ENCODE data around the gene ANKRD61.
"Not testable (repeated sequence)": the region's sequence is repeated elsewhere in the genome, so short reads cannot be mapped to it uniquely, and the experiment has no call there.

Gene ANKRD61

DNA sequence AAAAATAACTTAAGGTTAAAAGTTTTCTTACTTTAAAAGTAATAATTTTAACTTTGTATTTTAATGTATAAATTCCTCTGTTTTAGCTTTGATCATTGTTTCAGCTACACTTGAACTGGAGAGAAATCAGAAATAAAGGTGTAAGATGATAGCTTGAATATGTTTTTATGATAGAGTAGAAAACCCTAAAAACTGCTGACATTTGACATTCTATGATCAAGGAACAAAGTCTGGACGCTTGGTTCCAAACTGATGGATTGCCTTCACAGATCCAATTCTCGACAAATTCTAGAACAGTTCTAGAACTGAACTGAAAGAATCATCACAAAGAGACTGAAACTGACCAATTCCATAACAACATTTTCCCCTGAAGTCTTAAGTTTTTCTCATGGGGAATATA lies at the start of gene ANKRD61:
TSS of gene ANKRD61 (plus strand) at position 389 of the 400 bp plus-strand sequence. CDS start at position 389, 0 bp downstream.
- DNase-seq (ENCODE audit: insufficient read length, low spot score) = no peak
- no peak for TF ChIP-seq POLR2A (IDR thresholded peaks at IDR 0.05; ENCODE audit: low read depth, low read length)
- FAIRE-seq = no peak

DNA sequence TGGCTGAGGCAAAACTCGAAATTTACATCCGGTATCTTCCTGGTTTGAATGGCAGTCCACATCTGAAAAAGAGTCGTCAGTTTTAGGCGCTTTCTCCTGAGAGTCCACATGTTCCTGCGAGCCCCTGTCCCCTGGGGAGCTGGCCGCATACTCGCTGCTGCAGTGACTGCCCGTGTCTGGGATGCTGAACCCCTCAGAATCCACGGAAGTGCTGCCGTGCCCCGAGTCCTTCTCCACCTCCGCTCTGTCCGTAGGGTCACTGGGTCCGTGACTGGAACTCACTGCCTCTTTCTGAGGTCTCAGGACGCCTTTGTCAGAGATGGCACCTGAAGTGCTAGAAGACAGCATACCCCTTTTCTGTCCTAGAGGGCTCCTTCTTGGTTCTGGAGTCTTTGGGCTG lies 44.1 kb upstream of the ANKRD61 start:
- not testable (repeated sequence) for FAIRE-seq; DNase-seq (ENCODE audit: insufficient read length, low spot score)

DNA sequence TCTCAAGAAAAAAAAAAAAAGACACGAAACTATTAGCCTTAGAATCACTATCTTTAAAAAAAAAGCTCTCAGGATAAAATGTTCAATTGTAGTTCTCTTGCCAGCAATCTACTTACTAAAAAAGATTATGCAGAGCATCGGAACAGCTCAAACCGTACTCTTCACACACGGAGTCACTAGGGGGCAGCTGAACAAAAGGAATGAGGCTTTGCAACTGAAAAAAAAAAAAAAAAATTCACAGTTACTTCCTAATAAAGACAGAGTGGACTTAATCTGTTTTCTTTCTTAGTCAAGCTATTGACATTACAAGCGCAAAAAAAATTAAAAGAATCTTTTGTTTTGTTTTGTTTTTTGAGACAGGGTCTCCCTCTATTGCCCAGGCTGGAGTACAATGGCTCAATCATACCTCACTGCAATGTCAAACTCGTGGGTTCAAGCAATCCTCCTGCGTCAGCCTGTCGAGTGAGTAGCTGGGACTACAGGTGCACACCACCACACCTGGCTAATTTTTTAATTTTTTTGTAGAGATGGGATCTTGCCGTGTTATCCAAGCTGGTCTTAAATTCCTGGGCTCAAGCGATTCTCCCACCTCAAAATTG lies 33.9 kb upstream of the ANKRD61 start:
- FAIRE-seq (no peak), DNase-seq (ENCODE audit: insufficient read length, low spot score) (peak; percentile 47)
- TF ChIP-seq POLR2A (IDR thresholded peaks at IDR 0.05; ENCODE audit: low read depth, low read length) = no peak

GRCh38 chr7:6007386-6007785 lies 23.8 kb upstream of the ANKRD61 start:
- DNase-seq (ENCODE audit: insufficient read length, low spot score) (no peak), FAIRE-seq (no peak)
- no peak for TF ChIP-seq POLR2A (IDR thresholded peaks at IDR 0.05; ENCODE audit: low read depth, low read length)

DNA sequence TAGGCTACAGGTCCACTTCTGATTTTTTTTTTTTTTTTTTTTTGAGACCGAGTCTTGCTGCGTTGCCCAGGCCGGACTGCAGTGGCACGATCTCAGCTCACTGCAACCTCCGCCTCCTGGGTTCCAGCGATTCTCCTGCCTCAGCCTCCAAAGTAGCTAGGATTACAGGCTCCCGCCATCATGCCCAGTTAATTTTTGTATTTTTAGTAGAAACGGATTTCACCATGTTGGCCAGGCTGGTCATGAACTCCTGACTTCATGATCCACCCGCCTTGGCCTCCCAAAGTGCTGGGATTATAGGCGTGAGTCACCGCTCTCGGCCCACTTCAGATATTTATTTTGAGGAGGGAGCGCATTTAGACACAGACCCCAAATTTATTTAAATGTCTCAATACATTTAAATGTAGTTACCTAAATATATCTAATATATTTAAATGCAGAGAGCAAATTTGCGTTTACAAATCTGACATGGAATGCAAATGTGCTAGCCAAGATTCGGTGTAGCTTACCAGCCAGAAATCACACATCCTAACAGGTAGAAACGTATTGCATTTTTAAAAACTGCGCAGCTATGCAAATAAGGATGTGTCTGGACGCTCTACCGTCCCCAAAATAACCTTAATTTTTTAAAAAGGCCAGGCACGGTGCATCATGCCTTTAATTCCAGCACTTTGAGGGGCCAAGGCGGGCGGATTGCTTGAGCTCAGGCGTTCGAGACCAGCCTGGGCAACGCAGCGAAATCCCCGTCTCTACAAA lies 23.2 kb upstream of the ANKRD61 start:
- not testable (repeated sequence) for FAIRE-seq; DNase-seq (ENCODE audit: insufficient read length, low spot score)

DNA sequence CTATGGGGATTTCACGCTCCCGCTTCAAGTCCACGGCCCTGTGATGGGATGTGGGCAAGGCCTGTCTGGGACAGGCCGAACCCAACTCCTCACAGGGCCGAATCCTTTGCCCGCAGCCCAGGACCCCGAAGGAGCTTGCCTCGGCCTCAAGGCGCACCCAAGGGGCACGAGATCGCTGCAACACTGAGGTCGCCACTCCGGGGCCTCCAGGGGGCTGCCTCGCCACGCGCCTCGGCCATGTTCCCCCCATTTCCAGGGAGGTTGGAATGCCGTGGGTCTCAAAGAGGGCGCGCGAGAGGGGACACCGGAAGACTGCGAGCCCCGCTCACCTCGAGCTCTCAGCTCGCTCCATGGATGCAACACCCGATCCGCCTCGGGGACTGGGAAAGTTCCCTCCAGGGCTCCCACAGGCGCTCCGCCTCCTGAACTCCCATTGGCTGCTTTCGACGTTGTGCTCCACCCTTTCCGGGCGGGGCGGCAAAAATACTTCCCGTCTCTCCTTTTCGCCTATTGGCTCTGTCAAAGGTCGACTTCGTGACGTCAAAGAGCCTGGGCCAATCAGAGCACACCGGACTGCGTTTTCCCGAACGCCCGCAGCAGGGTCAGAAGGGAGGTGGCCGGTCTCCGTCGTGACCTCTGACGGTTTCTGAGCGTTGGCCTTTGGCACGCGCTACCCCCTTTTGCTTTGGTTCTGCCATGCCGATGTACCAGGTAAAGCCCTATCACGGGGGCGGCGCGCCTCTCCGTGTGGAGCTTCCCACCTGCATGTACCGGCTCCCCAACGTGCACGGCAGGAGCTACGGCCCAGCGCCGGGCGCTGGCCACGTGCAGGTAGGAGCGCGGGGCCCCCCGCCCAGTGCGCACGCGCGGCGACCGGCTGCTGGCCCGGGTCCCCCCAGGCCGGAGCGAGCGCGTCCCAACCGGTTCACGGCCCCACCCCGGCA lies 22.2 kb upstream of the ANKRD61 start, which contains the start of the genes AIMP2 and PMS2:
TSS of gene AIMP2 (plus strand) at position 605 of the 944 bp plus-strand sequence. CDS start at position 697, 92 bp downstream.
TSS of gene PMS2 (minus strand) at position 382 of the 944 bp plus-strand sequence. CDS start at position 352, 30 bp downstream.
- peak; percentile 88 for TF ChIP-seq POLR2A (IDR thresholded peaks at IDR 0.05; ENCODE audit: low read depth, low read length)
- DNase-seq (ENCODE audit: insufficient read length, low spot score) (peak; percentile 97), FAIRE-seq (peak; percentile 87)

GRCh38 chr7:6010370-6010769 lies 20.8 kb upstream of the ANKRD61 start:
- FAIRE-seq; DNase-seq (ENCODE audit: insufficient read length, low spot score): not testable (repeated sequence)

DNA sequence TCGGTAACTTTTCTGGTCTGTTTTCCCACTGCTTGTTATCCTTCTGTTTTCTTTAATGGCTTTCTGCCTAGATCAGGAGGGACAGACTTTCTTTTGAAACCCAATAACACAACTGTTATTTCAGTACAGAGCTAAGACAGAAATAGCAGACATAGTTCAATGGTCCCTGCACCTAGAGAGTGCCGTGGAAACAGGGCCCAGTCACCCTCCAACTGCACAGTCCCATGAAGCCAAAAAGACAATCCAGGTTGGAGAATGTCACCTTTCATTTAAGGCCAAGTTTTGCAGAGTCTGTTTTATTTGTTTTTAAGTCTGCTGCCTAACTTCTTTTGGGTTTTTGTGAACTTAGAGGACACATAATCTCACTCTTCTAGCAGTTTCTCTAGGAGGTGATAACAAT lies 19.6 kb upstream of the ANKRD61 start:
- no peak for FAIRE-seq
- DNase-seq (ENCODE audit: insufficient read length, low spot score) = no peak
- TF ChIP-seq POLR2A (IDR thresholded peaks at IDR 0.05; ENCODE audit: low read depth, low read length) = no peak

DNA sequence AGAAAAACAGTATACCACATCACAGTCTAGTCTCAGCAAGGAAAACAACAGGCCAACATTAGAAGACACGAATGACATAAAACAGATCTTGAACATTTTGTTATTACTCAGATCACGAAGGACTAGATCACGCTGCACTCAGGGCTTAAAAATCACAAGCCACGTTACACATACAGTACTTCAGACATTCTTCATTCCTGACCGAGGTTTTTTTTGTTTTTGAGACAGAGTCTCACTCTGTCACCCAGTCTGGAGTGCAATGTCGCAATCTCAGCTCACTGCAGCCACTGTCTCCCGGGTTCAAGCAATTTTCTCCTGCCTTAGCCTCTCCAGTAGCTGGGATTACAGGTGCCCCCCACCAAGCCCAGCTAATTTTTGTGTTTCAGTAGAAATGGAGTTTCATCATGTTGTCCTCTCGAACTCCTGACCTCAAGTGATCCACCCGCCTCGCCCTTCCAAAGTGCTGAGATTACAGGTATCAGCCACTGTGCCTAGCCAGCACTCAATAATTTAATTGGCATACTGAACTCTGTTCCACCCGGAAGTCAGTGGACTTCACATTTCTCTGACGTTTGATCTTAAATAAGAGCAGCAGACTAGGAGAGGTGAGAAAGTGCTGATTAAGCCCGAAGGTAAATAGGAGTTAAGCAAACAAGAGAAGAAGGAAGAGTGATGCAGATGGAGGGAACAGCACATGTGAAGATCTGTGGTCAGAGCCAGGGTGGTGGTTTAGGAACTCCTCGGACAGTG lies 18.6 kb upstream of the ANKRD61 start:
- no peak for FAIRE-seq
- TF ChIP-seq POLR2A (IDR thresholded peaks at IDR 0.05; ENCODE audit: low read depth, low read length) = no peak
- DNase-seq (ENCODE audit: insufficient read length, low spot score) = no peak

- FAIRE-seq = no peak
- DNase-seq (ENCODE audit: insufficient read length, low spot score) = no peak
These were observed 15.1 kb upstream of the ANKRD61 start for GRCh38 chr7:6015917-6016652.

DNA sequence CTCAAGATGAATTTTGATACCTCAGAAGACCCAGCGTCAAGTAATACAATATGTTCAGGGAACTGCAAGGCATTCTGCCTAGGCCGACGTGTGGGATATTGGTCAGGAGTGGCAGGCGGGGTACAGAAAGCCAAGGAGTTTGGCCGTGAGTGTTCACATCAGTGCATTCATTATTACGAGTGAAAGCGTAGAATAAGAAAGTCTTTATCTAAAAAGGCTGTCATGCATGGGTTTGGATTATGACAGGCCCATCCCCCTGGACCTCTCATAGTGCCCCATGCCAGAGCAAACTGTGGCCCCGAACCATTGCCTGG lies 14.6 kb upstream of the ANKRD61 start:
- no peak for TF ChIP-seq POLR2A (IDR thresholded peaks at IDR 0.05; ENCODE audit: low read depth, low read length)
- FAIRE-seq = no peak
- DNase-seq (ENCODE audit: insufficient read length, low spot score) = no peak

More at GRCh38 chr7:6015917-6016652, 15.1 kb upstream of the ANKRD61 start:
- TF ChIP-seq POLR2A (IDR thresholded peaks at IDR 0.05; ENCODE audit: low read depth, low read length) = no peak

- DNase-seq (ENCODE audit: insufficient read length, low spot score) = no peak
- no peak for TF ChIP-seq POLR2A (IDR thresholded peaks at IDR 0.05; ENCODE audit: low read depth, low read length)
- FAIRE-seq = no peak
These were observed 10.5 kb upstream of the ANKRD61 start for GRCh38 chr7:6020371-6021286.
